Measurements from ENCODE around the gene TEC. TPM values are rescaled to one million over a fixed set of nuclear protein-coding genes. Genes with fewer than 3 reads are reported as not detected.

Gene TEC
- total and polyA plus RNA-seq, 2 of the 8 experiments (the other 6 are each of a cell fraction or from before 2014, with no cell fraction given) = 0.73 to 1.8 TPM

DNA sequence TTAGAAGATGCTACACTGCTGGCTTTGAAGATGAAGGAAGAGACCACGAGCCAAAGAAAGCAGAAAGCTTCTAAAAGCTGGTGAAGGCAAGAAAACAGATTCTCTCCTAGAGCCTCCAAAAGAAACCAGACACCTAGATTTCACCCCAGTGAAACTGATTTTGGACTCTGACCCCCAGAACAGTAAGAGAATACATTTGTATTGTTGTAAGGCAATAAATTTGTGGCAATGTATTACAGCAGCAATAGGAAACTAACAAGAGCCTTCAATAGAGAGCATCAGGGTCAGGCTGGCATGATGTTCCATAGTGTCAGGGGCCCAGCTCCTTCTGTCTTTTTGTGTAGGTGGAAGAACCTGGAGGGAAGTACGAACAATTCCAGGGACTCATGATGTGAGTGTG is 6.0 kb upstream of the TEC start:
- no peak overlapping the region for H3K27ac ChIP-seq (ENCODE audit: low read depth, low read length)
- no peak overlapping the region for H2BK5ac ChIP-seq (ENCODE audit: low read depth, low read length)
- H4K5ac ChIP-seq (ENCODE audit: insufficient read length, low read depth, low read length) = no peak overlapping the region
- H3K9ac ChIP-seq (replicated peaks in 1 of 4; ENCODE audit: extremely low read depth in 1 of 4, low read depth in 3 of 4, low read length in 3 of 4) = no peak overlapping the region
- DNase-seq (ENCODE audit: low read depth in 1 of 2, low spot score in 2 of 2) = no peak
- no peak overlapping the region for H4K8ac ChIP-seq (ENCODE audit: extremely low read depth, insufficient read depth, low read length)
- no peak overlapping the region for H2AFZ ChIP-seq (ENCODE audit: low read length)
- ChIA-PET POLR2A (ENCODE audit: partially characterized antibody) (interaction anchor here (0.6 to 0.7 kb wide), 2 partner anchors 11 to 15 kb away, joined by 3 read pairs; no protein-coding TSS in a partner anchor), CTCF (ENCODE audit: partially characterized antibody) (interaction anchor here (0.8 to 3.0 kb wide), 26 partner anchors 11 to 234 kb away, joined by 3 to 20 read pairs (median 4); no protein-coding TSS in a partner anchor)
- no peaks in the 10 kb centered on the region for H3K36me3 ChIP-seq (ENCODE audit: control insufficient read depth in 2 of 4, insufficient read depth in 4 of 4, low read length in 3 of 4)
- WGBS, 2 experiments (ENCODE audit: extremely low coverage in 1 of 2, insufficient coverage in 1 of 2, insufficient read length in 1 of 2, insufficient replicate concordance in 2 of 2, low coverage in 1 of 2, low lambda C conversion rate in 2 of 2, missing lambda C conversion rate in 1 of 2) = 92% methylated on average over 2 of the region's 2 CpGs; no CpG with 5 or more reads in 1 of the 2 experiments
- H3K18ac ChIP-seq (ENCODE audit: extremely low read depth, low read length) = no peak overlapping the region
- H3K4ac ChIP-seq (replicated peaks; ENCODE audit: insufficient read length, low read depth, low read length) = no peak overlapping the region
- no peak overlapping the region for H3K4me2 ChIP-seq (ENCODE audit: insufficient read depth in 1 of 2, low read depth in 2 of 2, low read length in 2 of 2)
- H3K79me1 ChIP-seq (ENCODE audit: low read depth, low read length) = no peaks in the 10 kb centered on the region
- H3K9me3 ChIP-seq (ENCODE audit: insufficient read depth in 2 of 2, low read depth in 1 of 2, low read length in 1 of 2) = peaks cover 5 to 6% of the 10 kb centered on the region in 2 experiments; a peak in 3 of 4 replicates
- H3K23me2 ChIP-seq (ENCODE audit: low read depth, low read length) = no peaks in the 10 kb centered on the region
- no peak overlapping the region for H3K14ac ChIP-seq (ENCODE audit: insufficient read length)
- H2BK120ac ChIP-seq (replicated peaks; ENCODE audit: low read depth, low read length) = no peak overlapping the region
- no peak for FAIRE-seq
- H3K79me2 ChIP-seq (ENCODE audit: control insufficient read depth in 1 of 2, insufficient read depth in 2 of 2, low read length in 2 of 2) = no peaks in the 10 kb centered on the region
- no peak overlapping the region for H2BK12ac ChIP-seq (ENCODE audit: low read depth, low read length)
- no peaks in the 10 kb centered on the region for H3K4me1 ChIP-seq (replicated peaks in 1 of 4; ENCODE audit: control insufficient read depth in 3 of 4, insufficient read depth in 4 of 4, low read length in 3 of 4)
- no peak overlapping the region for H2BK15ac ChIP-seq (ENCODE audit: low read length)
- H2AK5ac ChIP-seq (ENCODE audit: low read depth, low read length) = no peak overlapping the region
- no peak overlapping the region for H3K56ac ChIP-seq (replicated peaks; ENCODE audit: insufficient read length, low read depth, low read length)
- no peaks in the 10 kb centered on the region for H4K20me1 ChIP-seq (replicated peaks in 1 of 2; ENCODE audit: control insufficient read depth in 1 of 2, insufficient read depth in 2 of 2, low read length in 2 of 2)
- H2BK20ac ChIP-seq (ENCODE audit: low read length) = no peak overlapping the region
- H3K23ac ChIP-seq (ENCODE audit: insufficient read length) = no peak overlapping the region
- H3K27me3 ChIP-seq (replicated peaks in 1 of 4; ENCODE audit: control insufficient read depth in 3 of 4, extremely low read depth in 1 of 4, insufficient read depth in 3 of 4, low read length in 3 of 4) = no peaks in the 10 kb centered on the region
- no peak overlapping the region for H3K4me3 ChIP-seq (ENCODE audit: extremely low read depth in 1 of 4, insufficient read depth in 2 of 4, low read depth in 3 of 4, low read length in 4 of 4)
- no peak overlapping the region for H4K91ac ChIP-seq (replicated peaks; ENCODE audit: insufficient read length, low read length)
- TF ChIP-seq HDAC6 (IDR thresholded peaks at IDR 0.05; ENCODE audit: low read depth, low read length) (no peak), CBX8 (IDR thresholded peaks at IDR 0.05; ENCODE audit: borderline replicate concordance, low read depth, low read length) (no peak), ATF3 (IDR thresholded peaks at IDR 0.05; ENCODE audit: insufficient read depth, low read depth, low read length) (no peak), TAF7 (optimal IDR thresholded peaks at IDR 0.05; ENCODE audit: borderline replicate concordance, low read depth, low read length) (no peak), NANOG (IDR thresholded peaks at IDR 0.05; ENCODE audit: insufficient read depth, low read depth, low read length, poor library complexity, severe bottlenecking) (no peak), POU5F1 (IDR thresholded peaks at IDR 0.05; ENCODE audit: low read depth, low read length) (no peak), JUND (IDR thresholded peaks at IDR 0.05; ENCODE audit: low read length) (no peak), KDM5A (IDR thresholded peaks at IDR 0.05; ENCODE audit: low read length) (no peak), RFX5 (IDR thresholded peaks at IDR 0.05; ENCODE audit: borderline replicate concordance, low read depth, low read length) (no peak), ASH2L (IDR thresholded peaks at IDR 0.05; ENCODE audit: low read length) (no peak), EZH2 (IDR thresholded peaks at IDR 0.05; ENCODE audit: low read depth, low read length, severe bottlenecking) (no peak)
- TF ChIP-seq, protein P1, sequence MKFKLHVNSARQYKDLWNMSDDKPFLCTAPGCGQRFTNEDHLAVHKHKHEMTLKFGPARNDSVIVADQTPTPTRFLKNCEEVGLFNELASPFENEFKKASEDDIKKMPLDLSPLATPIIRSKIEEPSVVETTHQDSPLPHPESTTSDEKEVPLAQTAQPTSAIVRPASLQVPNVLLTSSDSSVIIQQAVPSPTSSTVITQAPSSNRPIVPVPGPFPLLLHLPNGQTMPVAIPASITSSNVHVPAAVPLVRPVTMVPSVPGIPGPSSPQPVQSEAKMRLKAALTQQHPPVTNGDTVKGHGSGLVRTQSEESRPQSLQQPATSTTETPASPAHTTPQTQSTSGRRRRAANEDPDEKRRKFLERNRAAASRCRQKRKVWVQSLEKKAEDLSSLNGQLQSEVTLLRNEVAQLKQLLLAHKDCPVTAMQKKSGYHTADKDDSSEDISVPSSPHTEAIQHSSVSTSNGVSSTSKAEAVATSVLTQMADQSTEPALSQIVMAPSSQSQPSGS (IDR thresholded peaks at IDR 0.05; ENCODE audit: low read length) = no peak

Measured in H1 (cell line).